ENCODE results near the gene PLEKHO2.

DNA sequence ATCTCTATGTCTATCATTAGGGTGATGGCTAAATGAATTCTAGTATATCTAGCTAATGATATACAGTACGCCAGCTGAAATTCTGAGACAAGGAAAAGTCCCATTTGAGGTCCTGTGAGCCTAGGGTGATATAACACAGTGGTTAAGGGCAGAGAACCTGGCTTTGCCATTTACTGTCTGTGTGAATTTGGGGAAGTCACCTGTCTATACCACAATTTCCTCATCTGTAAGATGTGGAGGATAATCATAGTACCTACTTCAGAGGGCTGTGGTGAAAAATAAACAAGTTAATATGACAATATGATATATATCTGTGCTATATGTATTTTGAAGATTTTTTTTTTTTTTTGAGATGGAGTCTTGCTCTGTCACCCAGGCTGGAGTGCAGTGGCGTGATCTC, 60.2 kb downstream of the PLEKHO2 start:
- no peak for TF ChIP-seq EZH2 (IDR thresholded peaks at IDR 0.05; ENCODE audit: borderline replicate concordance, control insufficient read depth, low read depth, low read length)
- no peak for TF ChIP-seq CTCF (IDR thresholded peaks at IDR 0.05 in 2 of 3, conservative IDR thresholded peaks at IDR 0.05 in 1 of 3; ENCODE audit: control insufficient read depth in 2 of 3, extremely low read depth in 1 of 3, insufficient read depth in 1 of 3, low read depth in 3 of 3, low read length in 3 of 3)
- no peak for TF ChIP-seq JUNB (IDR thresholded peaks at IDR 0.05)
